Measurements from ENCODE around the gene TSPAN33.

The TSPAN33 gene

DNA sequence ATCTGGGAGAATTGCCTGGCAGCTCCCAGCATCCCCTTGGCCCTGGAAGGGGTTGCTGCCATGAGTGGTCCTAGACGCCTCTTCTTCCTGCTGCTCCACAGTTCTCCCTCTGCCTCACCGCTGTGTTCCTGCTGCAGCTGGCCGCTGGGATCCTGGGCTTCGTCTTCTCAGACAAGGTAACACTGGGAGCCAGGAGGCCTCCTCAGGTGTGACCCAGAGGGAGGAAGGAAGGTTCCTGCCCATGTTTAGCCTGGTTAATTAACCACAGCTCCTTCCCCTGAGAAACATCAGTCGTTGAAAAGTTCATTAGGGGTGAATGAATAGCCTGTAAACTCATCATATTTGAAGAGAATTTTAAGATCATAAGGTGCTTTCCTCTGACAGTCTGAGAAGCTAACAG, 18.2 kb downstream of the TSPAN33 start:
- Histone ChIP-seq H3K4me3 (no peak overlapping the region), H3K27ac (no peak overlapping the region)
- TF ChIP-seq, protein P1, sequence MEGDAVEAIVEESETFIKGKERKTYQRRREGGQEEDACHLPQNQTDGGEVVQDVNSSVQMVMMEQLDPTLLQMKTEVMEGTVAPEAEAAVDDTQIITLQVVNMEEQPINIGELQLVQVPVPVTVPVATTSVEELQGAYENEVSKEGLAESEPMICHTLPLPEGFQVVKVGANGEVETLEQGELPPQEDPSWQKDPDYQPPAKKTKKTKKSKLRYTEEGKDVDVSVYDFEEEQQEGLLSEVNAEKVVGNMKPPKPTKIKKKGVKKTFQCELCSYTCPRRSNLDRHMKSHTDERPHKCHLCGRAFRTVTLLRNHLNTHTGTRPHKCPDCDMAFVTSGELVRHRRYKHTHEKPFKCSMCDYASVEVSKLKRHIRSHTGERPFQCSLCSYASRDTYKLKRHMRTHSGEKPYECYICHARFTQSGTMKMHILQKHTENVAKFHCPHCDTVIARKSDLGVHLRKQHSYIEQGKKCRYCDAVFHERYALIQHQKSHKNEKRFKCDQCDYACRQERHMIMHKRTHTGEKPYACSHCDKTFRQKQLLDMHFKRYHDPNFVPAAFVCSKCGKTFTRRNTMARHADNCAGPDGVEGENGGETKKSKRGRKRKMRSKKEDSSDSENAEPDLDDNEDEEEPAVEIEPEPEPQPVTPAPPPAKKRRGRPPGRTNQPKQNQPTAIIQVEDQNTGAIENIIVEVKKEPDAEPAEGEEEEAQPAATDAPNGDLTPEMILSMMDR (IDR thresholded peaks at IDR 0.05) = no peak
- DNase-seq (ENCODE audit: low spot score) = no peak

DNA sequence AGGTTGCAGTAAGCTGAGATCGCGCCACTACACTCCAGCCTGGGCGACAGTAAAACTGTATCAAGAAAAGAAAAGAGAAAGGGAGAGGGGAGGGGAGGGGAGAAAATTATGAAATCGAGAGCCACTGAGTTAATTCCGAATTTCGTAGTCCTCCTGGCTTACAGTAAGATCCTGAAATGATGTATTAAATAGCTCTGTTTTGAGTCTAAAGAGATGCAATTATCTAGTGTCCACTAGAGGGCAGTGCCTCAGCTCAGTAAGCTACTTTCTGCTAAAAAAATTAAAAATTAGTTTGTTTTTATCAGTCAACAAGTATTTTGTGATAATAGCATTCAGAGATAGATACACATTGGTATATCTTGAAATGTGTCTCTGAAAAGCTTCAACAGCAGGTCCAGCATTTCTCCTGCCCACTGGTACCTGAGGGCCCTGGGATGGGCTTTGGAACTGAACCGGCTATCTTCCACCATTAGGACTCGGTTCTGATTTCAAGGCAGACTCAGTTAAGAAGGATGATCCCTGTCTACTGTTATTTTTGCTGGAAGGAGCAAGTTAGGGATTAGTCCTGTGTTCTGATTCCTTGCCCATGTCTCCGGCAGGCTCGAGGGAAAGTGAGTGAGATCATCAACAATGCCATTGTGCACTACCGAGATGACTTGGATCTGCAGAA, 19.5 kb downstream of the TSPAN33 start:
- TF ChIP-seq, protein P1 (IDR thresholded peaks at IDR 0.05) = peak; percentile 76
- no peak overlapping the region for H3K27ac ChIP-seq
- no peak overlapping the region for H3K4me3 ChIP-seq
- no peak for DNase-seq (ENCODE audit: low spot score)

DNA sequence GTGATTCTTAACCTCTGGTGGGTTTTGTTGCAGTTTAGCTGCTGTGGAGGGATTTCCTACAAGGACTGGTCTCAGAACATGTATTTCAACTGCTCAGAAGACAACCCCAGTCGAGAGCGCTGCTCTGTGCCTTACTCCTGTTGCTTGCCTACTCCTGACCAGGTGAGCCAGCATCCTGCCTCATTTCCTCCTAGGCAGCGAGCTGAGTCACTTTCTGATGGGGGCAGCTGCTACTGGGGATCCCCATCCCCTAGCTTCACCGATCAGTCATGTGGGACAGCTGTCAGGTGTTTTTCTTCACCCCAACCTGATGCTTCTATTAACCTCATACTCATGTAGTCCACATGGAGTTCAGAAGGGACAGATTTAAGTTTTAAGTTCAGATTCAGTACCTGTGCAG, 22.2 kb downstream of the TSPAN33 start:
- TF ChIP-seq, protein P1 (IDR thresholded peaks at IDR 0.05) = no peak
- H3K27ac ChIP-seq = no peak overlapping the region
- no peak overlapping the region for H3K4me3 ChIP-seq
- no peak for DNase-seq (ENCODE audit: low spot score)

DNA sequence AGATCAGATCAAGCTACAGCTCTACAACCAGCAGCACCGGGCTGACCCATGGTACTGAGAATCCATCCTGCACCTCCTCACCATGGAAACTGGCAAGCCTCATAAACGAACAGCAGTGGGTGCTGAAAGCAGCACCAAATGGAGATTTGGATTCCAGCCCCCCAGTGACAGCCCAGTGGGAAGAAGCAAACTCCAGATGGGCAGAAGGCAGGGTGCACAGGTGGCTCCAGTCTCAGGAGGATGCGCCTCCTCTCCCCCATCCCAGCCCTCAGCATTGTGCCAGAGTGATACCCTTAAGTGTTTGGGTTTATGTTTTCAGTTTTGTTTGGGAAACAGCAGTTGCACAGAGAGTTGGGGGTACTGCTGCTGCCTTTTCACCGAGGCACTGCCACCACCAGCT, 23.3 kb downstream of the TSPAN33 start:
- TF ChIP-seq, protein P1 (IDR thresholded peaks at IDR 0.05) = no peak
- no peak for DNase-seq (ENCODE audit: low spot score)
- no peak overlapping the region for H3K27ac ChIP-seq
- no peak overlapping the region for H3K4me3 ChIP-seq

DNA sequence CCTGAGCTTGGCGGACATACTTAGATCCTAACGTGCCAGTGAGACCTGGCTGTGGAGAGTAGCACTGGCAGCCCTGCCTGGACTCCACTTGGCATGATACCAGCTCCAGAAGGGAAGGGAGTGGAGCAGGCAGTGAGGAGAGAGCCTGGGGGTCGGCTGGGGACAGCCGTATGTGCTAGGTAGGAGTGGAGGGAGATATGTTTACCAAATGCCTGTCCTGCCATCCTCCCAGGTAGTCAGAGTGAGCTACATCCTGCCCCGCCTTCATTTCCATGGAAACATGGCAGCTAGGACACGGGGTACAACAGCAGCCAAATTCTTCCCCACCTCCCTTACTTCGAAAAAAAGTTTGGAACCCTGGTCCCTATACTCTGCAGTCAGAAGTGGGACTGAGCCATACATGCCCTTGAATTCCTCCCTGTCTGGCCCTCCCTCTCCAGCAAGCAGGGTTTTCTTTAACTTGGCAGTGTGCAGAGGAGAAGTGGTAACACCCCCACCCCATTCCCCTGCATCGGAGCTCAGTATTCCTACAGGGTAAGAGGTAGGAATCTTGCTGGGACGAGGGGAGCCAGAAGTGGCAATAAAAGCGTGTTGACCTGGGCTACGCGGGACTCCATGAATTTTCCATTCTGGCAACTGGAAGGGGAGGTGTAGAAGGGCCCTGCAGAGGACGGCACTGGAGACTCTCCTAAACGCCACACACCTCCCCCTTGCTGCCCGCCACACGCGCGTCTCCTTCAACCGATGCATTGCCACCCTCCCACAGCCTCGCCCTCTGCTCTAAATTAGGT, 23.9 kb downstream of the TSPAN33 start:
- H3K27ac ChIP-seq = peak overlapping the region in 1 of 2 donors; percentile 45
- no peak for DNase-seq (ENCODE audit: low spot score)
- peak overlapping the region; percentile 76 for H3K4me3 ChIP-seq
- TF ChIP-seq, protein P1 (IDR thresholded peaks at IDR 0.05) = no peak

DNA sequence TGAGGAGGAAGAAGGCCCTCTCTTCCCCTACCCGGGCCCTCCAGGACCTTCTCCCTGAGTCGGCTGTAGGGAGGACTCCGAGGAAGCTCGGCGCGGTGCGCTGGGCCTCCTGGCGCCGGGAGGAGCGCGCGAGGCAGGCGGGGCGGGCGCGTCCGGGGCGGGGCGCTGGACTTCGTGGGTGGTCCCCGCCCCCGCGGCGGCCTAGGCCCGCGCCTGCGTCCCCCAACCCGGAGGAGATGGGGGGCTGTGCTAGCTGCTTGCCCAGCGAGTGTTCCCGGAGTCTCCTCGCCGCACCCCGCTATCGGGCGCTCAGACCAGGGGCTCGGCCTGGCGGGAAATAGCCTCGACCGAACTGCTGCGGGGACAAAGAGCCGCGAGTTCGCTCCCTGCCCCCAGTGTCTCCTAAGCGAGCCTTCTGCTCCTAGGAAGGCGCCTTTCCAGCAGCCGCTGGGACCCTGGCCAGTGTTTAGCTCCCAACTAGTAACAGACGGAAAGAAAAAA, 24.7 kb downstream of the TSPAN33 start:
- peak overlapping the region in 1 of 2 donors; percentile 45 for H3K27ac ChIP-seq
- TF ChIP-seq, protein P1 (IDR thresholded peaks at IDR 0.05) = no peak
- peak overlapping the region; percentile 76 for H3K4me3 ChIP-seq
- DNase-seq (ENCODE audit: low spot score) = no peak

Measured in coronary artery (tissue), 2 donors.